ENCODE results near the gene CCDC14.
"Not testable (repeated sequence)": the region's sequence is repeated elsewhere in the genome, so short reads cannot be mapped to it uniquely, and the experiment has no call there.

Gene CCDC14

DNA sequence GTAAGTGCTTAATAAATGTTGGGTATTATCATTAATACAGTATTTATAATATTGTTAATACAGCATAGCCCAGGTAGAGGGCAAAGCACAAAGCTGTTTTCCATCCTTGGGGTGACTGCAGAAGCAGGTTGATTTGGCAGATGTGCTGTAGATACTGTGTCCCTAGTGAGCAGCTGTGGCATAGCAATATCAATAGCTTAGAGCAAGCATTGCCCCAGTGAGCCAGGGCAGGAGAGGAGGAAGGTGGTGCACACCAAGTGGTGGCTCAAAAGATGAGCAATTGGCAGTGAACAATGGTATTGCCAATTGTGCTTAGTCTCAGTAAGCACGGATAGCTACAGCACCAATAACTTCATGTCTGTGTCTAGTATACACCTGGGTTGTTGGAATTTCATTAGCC lies 5.8 kb upstream of the CCDC14 start:
- DNase-seq (ENCODE audit: low read depth): not testable (repeated sequence)

DNA sequence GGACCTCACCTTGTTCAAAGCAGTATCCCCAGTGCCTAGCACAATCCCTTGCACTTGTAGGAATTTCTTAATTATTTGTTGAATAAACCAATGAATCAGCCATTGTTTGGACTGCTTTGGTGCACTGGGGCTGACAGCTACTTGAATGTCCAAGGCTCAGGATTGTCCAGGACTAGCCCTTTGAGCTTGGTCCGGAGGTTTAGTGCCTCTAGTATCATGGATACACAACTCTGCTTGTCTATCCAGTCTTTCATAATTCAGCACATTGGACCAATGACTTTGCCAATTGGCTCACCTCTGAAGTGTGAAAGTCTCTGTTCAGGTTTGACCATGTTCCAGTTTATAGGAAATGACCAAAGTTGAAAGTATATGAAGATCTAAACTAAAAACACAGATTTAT lies 3.8 kb upstream of the CCDC14 start:
- not testable (repeated sequence) for DNase-seq (ENCODE audit: low read depth)

DNA sequence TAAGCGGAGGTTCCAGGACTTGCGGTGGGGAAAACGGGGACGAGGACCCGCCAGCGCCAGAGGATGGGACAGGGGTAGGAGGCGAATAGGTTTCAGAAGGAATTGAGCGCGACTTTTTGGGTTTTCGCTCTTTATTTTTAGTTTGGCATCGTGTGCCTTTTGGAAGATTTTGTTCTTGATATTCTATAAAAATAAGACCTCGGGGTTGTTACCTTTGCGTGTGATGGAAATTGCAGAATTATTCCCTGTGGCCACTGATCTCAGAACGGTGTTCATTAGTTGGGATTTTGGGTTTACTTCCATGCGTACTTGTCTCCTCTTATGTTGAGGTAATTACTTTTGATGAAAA lies 453 bp upstream of the CCDC14 start:
- DNase-seq (ENCODE audit: low read depth): no peak

DNA sequence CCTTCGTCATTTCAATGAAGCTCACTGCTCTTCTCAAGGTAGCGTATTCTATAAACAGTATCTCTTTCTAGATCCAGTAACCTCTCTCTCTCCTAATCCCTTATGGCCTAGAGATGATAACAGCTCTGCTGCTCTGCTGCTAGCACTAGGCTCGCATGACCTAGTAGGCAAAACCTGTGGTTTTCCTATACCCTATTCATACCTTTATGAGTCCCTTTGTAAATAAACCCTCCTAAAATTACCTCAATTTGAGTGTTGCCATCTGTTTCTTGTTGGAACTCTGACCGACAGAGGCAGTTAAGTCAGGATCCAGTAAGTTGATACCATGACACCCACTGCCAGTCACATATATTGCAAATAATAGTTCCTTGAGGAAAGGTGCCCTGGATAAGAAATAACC lies 7.3 kb downstream of the CCDC14 start:
- DNase-seq (ENCODE audit: low read depth): no peak

DNA sequence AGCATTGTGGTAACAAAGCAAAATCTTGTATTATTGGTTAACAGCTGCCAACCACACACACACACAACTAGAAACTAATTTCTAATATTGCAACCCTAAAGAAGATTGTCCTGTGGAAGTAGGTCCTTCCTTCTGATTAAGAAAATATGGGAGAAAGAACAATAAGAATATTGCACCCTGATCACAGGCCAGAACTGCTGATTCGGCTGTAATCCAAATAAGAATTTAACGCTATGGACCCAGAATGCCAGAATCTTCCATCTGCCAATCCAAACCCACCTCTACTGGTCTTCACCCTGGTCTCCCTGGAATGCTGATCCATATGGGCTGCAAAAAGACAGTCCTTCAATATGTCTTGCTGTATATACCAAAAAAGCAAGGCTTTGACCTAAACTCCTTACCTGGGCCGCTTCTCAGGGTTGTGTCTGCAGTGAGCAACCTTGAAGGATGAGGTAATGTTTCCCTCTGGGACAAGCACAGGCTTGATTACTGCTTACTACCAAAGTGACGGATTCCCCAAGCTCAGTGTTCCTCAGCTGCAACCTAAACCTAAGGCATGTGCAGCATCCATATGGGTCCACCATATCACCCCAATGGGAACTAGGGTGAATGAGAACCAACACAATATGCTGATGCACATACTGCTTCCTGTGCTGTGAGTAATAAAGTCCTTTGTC lies 8.0 kb downstream of the CCDC14 start:
- DNase-seq (ENCODE audit: low read depth): no peak

DNA sequence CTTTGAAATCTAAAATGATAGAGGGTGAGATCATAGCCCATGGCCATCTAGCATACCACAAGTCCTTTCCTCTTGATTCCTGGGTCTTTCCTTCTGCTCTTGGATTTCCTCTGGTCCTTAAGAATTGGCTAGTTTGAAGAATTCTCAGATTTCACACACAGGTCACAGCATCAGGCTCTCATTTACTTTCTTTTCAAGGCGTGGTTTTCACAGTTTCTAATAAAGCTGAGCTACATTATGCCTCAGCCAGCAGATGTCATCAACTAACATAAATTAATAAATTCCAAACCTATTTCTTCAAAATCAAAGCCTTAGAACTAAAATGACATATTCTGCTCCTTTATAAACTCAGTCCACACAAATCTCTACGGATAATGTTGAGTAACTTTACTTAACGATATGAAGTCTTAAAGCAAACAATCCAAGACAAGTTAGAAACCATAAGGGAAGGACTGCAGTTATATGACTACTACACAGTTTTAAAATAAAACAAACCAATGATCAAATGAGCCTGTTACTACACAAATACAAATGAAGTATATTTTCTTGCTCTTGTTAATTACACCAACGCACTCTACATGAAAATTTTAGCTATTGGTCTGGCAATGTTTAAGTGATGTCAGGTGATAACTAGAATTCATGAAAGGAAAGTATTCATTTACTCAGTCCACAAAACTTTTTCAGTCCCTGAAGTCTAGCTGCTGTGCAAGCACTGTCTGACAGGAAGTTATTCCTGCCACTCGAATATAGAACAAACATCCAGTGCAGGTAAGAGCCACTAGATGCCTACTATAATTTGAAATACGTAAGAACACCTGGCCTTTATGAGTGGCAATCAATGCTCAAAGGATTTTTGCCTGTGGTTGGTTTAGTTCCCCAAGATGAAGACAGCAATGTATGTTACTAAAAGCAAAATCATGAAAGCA lies 9.2 kb downstream of the CCDC14 start:
- no peak for DNase-seq (ENCODE audit: low read depth)

DNA sequence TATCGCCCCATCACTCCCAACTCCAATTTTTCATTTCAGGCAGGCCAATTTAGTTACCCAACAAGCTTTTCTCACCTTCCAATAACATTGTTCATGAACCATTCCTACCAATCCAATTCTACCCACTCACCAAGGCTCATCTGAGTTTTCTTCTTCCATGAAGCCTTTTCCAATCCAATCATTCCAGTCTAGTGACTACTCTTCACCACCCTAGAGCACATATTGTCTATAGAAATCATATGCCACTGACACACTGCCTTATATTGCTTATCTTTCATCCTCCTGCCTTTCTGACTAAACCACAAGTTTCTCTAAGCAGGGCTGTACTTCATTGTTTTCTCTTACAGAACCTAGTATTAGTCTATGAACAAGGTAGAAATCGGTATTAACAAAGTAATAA lies 11.4 kb downstream of the CCDC14 start:
- DNase-seq (ENCODE audit: low read depth): no peak

DNA sequence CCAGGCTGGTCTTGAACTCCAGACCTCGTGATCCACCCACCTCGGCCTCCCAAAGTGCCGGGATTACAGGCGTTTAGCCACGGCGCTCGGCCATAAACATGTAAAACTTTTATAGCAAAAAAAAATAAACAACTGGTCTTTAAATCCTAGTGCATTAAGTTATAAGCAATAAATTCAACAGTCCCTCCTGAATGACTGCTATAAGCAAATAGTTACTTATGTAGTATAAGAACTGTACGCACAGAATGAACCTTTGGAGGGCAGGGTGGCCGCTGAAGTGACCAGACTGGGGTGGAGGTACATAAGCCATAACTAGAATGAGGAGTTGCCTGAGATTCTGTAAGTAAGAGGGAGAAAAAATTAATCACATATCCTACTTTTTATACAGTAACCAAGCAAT lies 12.6 kb downstream of the CCDC14 start:
- DNase-seq (ENCODE audit: low read depth): no peak

DNA sequence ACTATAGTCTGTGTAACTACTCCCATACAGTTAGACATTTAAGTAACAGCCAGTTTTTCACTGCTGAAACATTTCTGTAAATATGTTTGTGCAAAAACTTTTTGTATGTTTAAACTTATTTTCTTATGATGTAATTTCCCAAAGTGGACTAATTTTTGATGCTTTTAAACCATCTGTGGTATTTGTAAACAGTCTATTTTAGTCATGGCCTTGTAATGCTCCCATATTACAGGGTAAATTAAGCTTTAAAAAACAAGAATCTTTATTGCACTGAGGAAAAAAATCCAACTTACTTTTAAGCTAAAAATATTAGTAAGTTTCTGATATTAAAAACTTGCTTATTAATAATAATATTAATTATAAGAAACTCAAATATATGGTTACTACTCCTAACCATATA lies 13.5 kb downstream of the CCDC14 start:
- no peak for DNase-seq (ENCODE audit: low read depth)

DNA sequence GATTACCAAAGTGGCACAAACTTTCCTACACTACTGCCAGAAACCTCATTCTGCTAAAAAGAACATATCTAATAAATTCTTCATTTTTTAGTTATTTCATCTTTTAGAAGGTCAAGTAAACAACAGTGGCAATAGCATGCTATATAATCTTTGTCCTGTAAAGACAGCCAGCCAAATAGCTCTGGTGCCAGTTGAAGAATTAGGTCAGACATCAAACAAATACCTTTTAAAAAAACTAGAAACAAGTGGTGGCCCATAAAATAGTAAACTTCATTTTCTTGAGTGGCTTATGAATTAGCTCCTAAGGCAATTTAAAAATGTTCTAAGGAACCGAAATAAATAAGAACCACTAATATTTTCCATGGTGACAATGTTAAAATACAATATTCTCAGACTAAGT lies 19.5 kb downstream of the CCDC14 start:
- no peak for DNase-seq (ENCODE audit: low read depth)

DNA sequence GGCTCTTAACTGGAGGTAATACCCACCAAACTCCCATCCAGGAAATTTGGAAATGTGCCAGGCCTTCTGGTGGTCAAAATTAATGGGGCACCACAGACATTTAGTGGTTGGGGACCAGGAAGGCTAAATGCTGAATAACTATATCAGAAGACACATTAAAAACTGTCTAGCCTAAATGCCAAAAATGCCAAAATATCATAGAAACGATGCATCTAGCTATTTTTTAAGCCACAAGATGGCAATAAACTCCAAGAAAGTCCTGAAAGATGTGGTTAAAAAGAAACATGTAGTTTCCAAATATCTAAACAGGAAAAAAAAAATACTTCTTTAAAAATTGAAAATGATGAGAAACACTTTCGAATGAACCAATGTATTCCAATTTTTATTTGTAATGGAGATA lies 19.9 kb downstream of the CCDC14 start:
- no peak for DNase-seq (ENCODE audit: low read depth)

DNA sequence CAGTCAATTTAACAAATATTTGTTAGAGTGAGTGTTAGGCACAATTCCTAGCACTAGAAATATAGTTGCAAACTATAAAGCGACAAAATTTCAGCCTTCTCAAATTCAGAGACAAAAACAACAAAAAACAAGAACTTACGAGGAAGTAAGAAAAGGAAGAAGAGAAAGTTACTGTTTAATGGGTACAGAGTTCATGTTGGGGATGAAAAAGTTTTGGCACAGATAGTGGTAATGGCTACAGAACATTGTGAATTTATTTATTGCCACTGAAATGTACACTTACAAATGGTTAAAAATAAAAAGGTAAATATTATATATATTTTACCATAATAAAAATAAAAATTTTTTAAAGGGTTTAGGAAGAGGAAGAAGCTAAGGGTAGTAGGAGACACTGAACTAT lies 21.3 kb downstream of the CCDC14 start:
- DNase-seq (ENCODE audit: low read depth): no peak

DNA sequence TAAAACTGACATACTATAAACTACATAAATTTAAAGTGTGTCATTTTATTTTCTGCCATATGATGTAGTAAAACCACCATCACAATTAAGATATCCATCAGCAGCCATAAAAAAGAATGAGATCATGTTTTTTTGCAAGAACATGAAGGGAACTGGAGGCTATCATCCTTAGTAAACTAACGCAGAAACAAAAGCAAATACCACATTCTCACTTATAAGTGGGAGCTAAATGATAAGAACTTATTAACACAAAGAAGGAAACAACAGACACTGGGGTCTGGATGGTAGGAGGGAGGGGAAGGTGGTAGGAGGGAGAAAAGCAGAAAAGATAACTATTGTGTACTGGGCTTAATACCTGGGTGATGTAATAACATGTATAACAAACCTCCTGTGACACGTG lies 24.6 kb downstream of the CCDC14 start:
- DNase-seq (ENCODE audit: low read depth): no peak

DNA sequence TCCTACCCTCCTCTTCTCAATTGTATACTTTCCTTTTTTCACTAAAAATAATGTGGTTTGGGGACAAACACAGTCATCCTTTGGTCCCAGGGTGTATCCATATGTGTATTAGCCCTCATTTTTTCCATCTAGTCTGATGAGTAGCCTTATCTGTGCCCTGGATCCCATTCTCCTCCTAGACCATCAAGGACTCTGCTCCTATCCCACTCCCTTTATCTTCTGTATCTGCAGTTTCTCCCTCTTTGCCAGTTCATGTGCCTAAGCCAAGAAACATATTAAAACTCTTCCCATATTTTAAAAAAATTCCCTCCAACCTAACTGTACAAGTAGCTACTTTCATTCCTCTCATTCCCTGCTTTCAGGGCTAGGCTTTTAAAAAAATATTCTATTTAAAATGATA lies 25.2 kb downstream of the CCDC14 start:
- no peak for DNase-seq (ENCODE audit: low read depth)

DNA sequence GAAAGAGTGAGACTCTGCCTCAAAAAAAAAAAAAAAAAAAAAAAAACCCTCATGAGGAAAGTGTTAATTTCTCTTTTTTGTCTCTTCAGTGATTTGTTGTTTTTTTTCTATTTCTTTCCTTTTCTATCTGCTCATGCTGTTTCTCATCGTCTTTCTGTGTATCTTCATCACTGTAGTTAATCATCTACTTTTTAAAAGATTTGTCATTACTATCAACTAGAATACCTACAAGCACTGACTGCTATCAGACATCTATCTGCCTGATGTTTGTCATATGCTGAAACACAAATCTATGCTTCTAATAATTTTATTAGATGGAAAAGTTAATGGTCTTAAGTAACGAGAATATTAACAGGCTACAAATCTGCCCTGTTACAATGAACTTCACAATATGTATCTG lies 26.8 kb downstream of the CCDC14 start:
- no peak for DNase-seq (ENCODE audit: low read depth)

DNA sequence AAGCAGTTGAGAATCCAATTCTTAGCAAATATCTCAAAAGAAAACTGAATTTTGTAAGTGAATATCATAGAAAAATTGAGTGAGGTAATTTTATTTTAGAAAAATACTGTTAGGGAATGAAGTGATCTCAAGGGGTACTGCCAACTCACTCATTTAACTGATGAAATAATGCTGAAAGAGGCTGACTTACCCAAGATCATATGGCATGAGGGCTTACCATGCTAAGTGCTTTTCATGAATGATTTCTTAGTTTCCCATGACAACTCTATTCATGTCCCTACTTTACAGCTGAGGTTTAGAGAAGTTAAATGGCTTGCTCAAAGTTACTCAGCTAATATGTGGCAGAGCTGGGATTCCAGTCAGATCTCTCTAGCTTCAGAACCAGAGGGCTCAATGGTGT lies 30.6 kb downstream of the CCDC14 start:
- no peak for DNase-seq (ENCODE audit: low read depth)

DNA sequence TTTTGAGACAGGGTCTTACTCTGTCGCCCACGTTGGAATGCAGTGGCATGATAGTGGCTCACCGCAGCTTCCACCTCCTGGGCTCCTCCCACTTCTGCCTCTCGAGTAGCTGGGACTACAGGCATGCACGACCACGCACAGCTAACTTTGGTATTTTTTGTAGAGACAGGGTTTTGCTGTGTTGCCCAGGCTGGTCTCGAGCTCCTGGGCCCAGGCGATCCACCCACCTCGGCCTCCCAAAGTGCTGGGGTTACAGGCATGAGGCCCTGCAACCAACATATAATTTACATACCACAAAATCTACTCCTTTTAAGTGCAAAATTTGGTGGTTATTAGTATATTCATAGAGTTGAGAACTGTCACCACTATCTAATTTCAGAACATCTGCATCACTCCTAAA lies 31.7 kb downstream of the CCDC14 start:
- no peak for DNase-seq (ENCODE audit: low read depth)

DNA sequence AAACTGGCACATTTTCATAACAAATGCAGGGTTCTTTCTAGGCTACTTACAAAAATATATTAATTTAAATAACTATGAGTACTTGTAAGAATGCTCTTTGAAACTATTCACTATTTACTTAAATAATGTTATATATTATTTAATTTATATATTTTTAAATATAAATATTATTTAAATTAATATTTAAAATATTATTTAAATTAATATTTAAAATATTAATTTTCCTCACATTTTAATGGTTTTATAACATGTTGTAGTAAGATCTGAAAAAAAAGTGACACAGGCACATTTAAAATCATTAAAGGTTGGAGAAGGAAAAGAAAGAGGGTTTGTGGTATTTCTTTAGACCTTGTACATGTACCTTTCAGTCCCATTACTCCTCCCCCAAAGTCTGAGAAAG lies 34.6 kb downstream of the CCDC14 start:
- DNase-seq (ENCODE audit: low read depth): no peak

DNA sequence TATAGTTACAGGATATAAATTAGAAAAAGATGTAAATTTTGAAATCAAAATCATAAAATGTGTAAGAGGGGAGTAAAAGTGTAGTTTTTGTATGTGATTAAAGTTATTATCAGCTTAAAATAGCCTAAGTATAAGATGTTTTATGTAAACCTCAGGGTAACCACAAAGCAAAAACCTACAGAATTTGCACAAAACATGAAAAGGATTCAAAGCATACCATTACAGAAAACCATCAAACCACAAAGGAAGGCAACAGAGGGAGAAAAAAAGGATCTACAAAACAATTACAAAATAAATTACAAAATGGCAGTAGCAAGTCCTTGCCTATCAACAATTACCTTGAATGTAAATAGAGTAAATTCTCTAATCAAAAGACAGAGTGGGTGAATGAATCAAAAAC lies 40.2 kb downstream of the CCDC14 start:
- no peak for DNase-seq (ENCODE audit: low read depth)

DNA sequence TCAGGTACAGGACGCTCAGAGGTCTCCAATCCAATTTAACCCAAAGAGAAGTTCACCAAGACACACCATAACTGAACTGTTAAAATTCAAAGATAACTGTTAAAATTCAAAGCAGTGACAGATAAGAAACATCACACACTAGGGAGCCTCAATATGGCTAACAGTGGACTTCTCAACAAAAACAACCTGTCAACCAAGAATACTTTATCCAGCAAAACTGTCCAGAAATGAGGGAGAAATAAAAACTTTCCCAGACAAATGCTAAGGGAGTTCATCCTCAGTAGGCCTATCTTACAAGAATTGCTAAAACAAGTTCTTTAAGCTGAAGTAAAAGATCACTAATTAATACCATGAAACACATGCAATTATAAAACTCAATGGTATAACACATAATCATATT lies 40.6 kb downstream of the CCDC14 start:
- no peak for DNase-seq (ENCODE audit: low read depth)

DNA sequence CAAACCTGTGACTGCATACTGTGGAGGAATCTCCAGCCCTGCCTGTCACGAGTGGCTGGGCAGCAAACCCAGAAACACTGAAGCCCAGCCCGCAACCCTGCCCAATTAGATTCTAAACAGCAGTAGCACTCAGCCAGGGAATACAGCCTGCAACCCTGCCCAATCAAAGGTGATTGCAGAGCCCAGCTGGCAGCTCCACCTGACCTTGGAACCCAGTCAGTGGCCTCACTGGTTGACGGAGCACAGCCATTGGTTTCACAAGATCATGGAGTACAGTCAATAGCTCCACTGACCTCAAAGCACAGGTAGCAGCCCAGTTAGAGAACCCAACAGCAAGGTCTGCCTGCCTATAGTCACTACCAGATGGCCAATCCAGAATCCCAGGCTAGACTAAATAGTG lies 41.7 kb downstream of the CCDC14 start:
- no peak for DNase-seq (ENCODE audit: low read depth)

DNA sequence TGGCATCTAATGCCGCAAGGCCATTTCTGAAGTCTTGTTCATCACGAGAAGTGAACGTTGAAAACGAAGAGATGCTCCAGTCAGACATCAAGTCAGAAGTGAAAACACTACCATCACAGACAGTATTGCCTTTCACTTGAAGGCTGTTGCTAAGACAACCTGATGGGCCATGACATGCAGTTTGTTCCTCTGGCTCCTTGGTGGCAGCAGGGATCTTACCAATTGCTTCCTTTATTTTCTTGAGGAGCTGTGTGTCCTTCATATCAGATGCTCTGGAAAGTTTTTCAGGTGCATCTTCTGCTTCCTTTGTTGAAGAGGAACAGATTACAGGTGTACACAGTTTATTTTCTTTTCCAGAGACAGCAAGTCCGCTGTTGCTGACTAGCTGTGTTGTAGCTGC lies 46.2 kb downstream of the CCDC14 start:
- DNase-seq (ENCODE audit: low read depth): no peak

DNA sequence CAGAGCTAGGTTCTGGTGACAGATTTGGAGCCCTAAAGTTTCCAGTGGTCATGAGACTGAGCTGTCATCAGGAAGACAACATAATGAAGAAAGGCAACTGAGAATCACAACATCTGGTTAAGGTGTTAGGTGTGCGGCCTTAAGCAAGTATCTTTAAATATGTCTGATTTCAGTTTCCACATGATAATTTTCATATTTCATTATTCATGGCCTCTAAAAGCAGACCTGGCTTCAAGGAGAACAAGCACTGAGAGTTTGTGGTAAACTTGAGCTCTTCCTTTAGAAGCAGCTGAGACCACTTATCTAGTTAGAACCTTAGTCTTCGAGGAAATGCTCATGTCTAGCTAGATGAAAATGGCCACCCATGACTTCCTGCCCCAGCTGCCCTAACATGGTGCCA lies 51.2 kb downstream of the CCDC14 start:
- DNase-seq (ENCODE audit: low read depth): no peak

DNA sequence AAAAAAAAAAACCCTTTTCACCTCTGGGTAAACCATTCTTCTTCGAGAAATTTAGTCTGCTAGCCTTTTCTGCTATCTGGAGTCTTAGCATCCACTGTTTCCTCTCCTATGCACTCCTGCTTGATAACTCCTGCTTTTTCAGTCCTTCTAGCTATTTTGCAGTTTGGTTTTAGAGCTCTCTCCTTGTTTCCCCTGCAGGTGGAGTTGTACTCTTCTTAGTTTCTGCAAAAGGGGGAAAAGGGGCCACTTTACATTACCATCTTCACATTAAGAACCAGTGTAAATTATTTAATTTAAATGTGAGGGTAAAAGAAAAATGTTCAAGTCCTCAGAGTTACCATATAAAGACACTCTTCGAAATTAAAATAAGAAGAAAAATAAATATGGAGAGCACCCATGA lies 53.3 kb downstream of the CCDC14 start:
- no peak for DNase-seq (ENCODE audit: low read depth)
